ENCODE results near the gene PCDH1. TPM values are rescaled to one million over a fixed set of nuclear protein-coding genes. Genes with fewer than 3 reads are reported as not detected.

The PCDH1 gene
- total and polyA plus RNA-seq, 2 donors (not counting 3 experiments of a cell fraction or from before 2014, with no cell fraction given): 113 to 136 TPM

DNA sequence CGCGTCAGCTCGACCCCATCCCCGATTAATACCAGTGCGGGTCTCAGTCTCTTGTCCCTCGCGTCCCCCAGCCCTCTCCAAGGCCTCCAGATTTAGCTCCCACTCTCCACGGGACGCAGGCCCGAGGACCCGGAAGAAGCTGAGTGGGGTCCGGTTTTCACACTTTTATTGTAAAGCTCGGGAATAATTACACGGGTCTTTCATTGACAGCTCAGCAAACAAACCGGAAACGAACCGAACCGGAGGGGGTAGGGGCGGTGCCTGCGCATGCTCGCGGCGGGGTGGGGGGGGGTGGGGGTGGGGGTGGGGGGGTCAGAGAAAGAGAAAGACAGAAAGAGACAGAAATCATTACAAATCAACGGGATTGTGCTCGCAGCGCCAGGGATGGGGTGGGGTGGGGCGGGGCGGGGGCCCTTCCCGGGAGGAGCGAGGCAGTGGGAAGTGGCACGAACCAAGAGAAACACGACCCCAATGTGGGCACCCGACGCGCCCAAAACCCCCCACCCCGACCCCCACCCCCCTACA lies 27.9 kb downstream of the PCDH1 start:
- Histone ChIP-seq H4K20me1 (replicated peaks; ENCODE audit: control insufficient read depth, extremely low read depth, insufficient read depth, low read length) (no peaks in the 10 kb centered on the region), H3K4me2 (ENCODE audit: insufficient read depth, low read length) (peak overlapping the region; percentile 93), H3K9me3 (replicated peaks; ENCODE audit: control insufficient read depth, insufficient read depth, low read length) (no peaks in the 10 kb centered on the region), H3K27me3 (ENCODE audit: control insufficient read depth in 2 of 2, insufficient read depth in 2 of 2, low read length in 2 of 2) (no peaks in the 10 kb centered on the region), H3K27ac (ENCODE audit: insufficient read depth, low read depth, low read length) (peak overlapping the region; percentile 94), H3K79me2 (ENCODE audit: control insufficient read depth, insufficient read depth, low read length) (no peaks in the 10 kb centered on the region), H3K36me3 (ENCODE audit: control insufficient read depth in 2 of 2, extremely low read depth in 1 of 2, insufficient read depth in 2 of 2, low read length in 2 of 2) (peaks cover 0 to 9% of the 10 kb centered on the region in 2 experiments), H3K4me3 (replicated peaks in 1 of 3; ENCODE audit: insufficient read depth in 1 of 3, low read depth in 1 of 3, low read length in 3 of 3) (peak overlapping the region; percentile 17 to 32 (median 31)), H3K9ac (replicated peaks; ENCODE audit: extremely low read depth, insufficient read depth, low read length) (peak overlapping the region; percentile 94), H2AFZ (ENCODE audit: low read depth, low read length) (no peak overlapping the region), H3K4me1 (ENCODE audit: control insufficient read depth, extremely low read depth, insufficient read depth, low read length) (peaks cover 44% of the 10 kb centered on the region), H3K9me1 (replicated peaks; ENCODE audit: control insufficient read depth, extremely low read depth, insufficient read depth, low read length) (no peaks in the 10 kb centered on the region)
- DNase-seq (ENCODE audit: low read depth, low spot score) (no peak), FAIRE-seq (no peak)
- POLR2A ChIA-PET: interaction anchor here (0.6 kb wide), 1 partner anchor 74 kb away, joined by 3 read pairs; no protein-coding TSS in a partner anchor
- CTCF ChIA-PET: interaction anchor here (0.7 to 2.6 kb wide), 6 partner anchors 8 to 158 kb away, joined by 3 to 9 read pairs (median 5); partner anchors contain the start of gene PCDH1
- intact Hi-C loops (cut with micrococcal nuclease): no loop called here
- no TSS peak for BruUV-seq (replicated peaks)
- no peak for TF ChIP-seq JUN (IDR thresholded peaks at IDR 0.05; ENCODE audit: borderline replicate concordance, insufficient read depth, insufficient read length, low read depth)
- no peak for TF ChIP-seq MYC (IDR thresholded peaks at IDR 0.05; ENCODE audit: low read depth, low read length)
- TF ChIP-seq POLR2AphosphoS5 (IDR thresholded peaks at IDR 0.05; ENCODE audit: insufficient read depth, low read depth, low read length): no peak
- no peak for TF ChIP-seq EZH2 (IDR thresholded peaks at IDR 0.05; ENCODE audit: borderline replicate concordance, low read depth, low read length, severe bottlenecking)
- TF ChIP-seq, protein P1, sequence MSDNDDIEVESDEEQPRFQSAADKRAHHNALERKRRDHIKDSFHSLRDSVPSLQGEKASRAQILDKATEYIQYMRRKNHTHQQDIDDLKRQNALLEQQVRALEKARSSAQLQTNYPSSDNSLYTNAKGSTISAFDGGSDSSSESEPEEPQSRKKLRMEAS (IDR thresholded peaks at IDR 0.05; ENCODE audit: insufficient read depth, insufficient read length): no peak
- dilution Hi-C loops (cut with MboI; ENCODE audit: extremely low pct_ligation_motif_present, low sequenced_read_pairs): no loop called here
